Brain pericyte (primary cell): ENCODE results near the gene EME2.

Experiments
- DNase-seq: peaks from one replicate; pipeline ENCODE4 v3.0.0-alpha.2; 2012; ENCODE audit warnings: low read depth, low spot score

EME2 gene

DNA sequence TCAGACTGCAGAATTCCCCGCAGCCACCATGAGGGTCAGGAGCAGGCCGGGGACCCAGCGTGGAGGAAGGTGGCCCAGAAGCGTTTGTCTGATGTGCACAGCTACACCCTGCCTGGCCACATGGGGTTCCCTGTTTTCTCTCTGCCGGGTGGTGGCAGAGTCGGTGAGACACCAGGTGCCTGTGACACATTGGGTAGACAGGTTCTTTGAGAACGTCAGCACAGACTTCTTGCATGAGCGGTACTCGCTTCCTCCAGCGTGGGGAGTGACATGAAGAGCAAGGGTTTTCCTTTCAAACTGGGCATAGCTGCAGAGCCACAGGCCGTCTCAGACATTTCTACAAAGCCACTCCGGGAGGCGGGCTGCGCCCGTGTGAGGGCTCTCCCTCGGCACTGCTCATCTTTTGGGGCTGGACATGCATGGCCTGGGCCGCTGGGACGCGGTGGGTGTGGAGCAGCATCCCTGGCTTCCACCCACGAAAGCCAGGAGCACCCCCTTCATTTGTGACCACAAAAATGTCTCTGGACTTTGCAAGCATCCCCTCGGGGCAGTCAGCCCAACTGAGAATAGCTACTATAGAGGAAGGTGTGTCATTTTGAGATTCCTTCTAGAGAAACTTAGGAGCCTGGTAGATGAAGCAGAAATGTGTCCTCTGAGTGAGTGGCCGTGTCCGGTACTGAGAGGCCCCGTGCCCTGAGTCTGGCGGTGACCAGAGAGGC lies 27.3 kb upstream of the EME2 start:
- no peak for DNase-seq

DNA sequence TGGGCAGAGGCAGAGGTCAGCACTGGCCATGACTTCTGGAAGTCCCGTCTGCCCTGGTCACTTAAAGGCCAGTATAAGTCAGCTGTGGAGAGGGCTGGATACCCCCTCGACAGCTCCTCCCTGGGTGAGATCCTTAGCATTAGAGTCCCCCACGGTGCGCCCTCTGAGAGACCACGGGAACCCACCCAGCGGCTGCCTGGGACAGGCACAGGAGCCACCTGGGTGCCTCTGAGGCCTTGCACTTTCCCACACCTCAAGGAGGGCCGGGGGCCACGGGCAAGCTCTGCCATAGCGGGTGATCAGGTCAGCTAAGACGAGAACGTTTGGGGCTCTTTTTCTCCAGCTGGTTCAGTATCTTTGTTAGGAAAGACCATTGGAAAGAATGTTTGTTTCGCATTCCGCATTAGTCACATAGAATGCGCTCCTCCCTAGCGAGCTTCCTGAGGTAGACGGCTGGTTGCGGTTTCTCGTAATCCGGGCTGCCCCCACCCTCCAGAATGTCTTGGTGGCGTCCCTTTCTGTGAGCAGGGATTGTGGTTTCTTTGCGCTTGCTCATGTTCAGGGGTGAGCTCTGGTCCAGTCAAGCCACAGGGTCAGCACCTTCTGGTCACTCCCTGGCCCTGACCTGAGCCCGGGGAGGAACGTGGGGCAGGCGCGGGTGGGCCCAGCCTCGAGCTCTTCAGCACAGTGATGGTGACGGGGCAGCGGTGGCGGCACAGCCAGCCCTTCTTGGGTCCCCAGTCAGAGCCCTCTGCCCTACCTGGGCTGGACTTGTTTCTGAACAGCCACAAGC lies 26.5 kb upstream of the EME2 start:
- no peak for DNase-seq

DNA sequence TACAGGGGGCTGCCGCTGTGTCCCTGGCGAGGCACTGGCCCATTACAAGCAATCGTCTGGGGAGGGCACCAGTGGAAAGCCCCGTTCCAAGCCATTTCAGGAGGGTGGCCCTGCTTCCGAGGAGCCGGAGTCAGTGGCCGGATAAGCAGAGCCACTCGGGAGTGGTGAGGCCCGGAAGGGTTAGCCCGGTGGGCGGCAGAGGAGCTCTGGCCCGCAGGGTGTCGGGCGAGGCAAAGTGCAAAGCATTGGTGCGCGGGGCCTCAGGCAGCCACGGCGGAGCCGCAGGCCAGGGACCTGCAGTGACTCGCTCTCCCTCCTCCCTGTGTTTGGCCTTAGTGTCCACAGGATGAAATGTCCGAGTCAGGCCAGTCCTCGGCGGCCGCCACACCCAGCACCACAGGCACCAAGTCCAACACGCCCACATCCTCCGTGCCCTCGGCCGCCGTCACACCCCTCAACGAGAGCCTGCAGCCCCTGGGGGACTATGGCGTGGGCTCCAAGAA lies 25.9 kb upstream of the EME2 start:
- no peak for DNase-seq

DNA sequence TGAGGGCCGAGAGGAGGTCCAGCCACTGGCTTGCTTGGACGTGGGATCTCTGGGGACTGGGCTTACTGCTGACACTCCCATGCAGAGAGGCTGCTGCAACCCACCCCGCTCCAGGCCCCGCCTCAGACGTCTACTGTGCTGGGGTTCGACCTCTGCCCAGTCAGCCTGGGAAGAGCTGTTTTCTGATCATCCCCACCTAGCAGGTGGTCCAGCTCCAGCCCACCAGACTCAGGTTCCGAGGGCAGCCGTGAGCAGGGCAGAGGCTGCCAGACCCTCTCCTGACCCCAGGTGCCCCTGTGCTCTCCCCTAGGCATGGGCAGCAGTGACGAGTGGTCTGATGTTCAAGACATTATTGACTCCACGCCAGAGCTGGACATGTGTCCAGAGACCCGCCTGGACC lies 24.7 kb upstream of the EME2 start:
- DNase-seq, result no peak

DNA sequence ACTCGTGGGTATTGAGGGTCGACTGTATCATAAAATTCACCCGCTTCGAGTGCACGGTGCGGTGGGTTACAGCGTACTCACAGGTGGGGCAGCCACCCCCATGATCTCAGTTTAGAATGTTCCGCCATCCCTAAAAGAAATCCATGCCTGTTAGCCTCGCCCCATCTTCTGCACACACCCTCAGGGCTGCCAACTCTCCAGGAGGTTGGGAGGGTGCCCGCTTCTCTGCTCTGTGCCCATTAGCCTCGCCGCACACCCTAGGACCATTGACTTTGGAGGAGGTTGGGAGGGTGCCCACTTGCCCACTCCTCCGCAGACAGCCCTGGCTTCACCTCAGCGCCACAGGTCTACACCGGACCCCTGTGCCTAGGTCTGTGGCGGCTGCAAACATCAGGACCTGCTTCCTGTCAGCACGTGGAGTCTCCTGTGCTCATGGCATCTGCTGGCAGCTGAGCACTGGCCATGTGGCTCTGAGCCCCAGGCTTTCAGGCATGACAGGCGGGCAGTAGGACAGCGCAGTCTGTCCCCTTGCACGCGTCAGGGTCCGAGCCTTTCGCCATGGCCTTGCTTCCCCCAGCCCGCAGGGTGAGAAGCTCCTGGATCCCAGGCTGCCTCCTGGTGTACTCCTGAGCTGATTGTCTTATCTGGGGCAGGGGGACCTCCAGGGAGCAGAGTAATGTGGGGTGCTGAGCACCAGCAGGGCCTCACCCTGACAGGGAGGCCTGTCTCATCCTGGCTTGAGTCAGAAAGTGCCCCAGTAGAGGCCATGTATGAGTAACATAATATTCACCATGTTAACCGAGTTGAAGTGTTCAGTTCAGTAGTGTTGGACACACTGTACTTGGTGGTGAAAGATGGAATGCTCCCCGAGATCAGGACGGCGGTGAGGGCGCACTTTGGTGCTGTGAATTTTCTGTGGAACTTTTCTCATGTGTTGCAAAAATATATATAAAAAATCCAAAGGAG lies 23.2 kb upstream of the EME2 start:
- no peak for DNase-seq

DNA sequence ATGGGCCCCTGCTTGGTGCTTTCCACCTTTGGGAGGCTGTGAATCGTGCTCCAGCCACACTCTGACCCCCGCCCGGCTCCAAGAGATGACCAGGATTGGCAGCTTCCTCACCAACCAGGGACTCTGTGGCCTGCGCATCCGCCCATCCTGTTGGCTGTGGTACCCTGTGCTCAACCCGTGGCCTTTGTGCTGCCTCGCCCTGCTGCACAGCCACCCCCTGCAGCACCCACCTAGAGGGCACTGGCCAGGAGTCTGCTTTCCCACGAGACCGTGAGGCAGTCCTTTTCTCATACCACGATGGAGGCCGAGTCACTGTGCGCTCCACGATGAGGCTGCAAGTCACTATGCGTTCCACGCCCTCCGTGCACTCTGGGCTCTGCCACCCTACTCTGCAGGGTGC lies 20.7 kb upstream of the EME2 start:
- DNase-seq, result no peak

DNA sequence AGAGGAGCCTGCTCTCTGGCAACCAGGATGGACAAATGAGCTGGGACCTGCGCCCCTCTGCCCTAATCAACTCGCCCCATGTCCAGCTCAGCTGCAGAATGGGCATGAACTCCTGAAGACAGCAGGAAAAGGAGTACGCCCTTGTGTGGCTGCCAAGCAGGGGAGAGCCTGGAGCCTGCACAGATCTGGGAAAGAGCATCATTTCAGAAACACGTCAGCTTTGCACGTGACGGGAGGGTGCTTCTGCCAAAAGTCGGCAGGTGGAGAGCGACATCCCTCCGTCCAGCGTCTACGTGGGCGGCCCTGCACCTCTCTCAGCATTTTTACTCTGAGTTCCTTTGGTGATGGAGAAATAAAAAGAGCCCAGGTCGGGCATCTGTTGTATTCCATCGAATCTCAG lies 19.8 kb upstream of the EME2 start:
- DNase-seq, result no peak

DNA sequence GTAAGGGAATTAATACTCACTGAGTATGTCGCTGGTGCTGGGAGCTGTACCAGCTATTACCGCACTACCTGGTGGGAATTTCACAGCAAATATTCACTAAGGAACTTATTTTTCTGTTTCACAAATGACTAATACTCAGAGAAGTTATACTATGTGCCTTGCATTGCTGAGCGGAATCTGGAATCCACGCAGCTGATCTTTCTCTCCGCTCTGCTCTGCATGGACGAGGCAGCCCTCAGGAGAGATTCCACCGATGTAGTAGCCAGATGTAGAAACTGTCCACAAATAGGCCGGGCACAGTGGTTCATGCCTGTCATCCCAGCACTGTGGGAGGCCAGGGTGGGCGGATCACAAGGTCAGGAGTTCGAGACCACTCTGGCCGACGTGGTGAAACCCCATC lies 18.4 kb upstream of the EME2 start:
- no peak for DNase-seq

GRCh38 chr16:1757714-1758461 lies 14.7 kb upstream of the EME2 start:
- DNase-seq, result no peak

DNA sequence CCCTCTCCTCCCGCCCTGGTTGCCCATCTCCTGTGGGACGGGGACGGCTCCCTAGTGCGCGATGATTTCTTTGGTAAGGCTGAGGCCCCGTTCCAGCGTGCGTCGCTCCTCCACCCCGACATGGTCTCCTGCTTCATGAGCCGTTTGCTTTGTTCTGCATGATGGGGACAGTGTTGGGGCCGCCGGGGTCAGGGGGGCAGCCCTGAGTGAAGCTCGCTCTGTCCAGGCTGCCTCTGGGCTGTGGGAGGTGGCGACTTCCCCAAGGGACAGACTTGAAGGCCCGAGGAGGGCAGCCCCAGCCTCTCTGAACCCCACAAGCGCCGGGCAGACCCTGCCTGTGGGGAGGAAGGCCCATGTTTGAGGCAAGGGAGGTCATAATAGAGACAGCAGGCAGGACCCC lies 13.7 kb upstream of the EME2 start:
- no peak for DNase-seq

DNA sequence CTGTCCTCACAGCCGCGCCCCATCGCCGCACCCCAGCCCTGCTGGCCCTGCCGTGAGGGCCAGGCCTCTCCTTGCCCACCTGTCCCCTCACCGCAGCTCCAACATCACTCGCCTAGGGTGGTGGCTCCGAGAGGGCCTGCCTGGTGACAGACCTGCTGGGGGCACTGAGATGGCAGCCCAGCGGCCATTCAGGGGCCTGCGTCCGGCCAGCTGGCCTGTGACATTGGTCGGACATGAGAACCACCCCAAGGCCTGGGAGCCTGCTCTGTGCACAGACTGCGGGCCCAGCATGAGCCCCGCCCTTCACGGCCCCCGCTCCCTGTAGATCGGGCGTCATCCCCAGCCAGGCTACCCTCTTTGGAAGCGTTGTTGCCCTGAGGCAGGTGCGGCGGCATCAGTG lies 13.1 kb upstream of the EME2 start:
- no peak for DNase-seq

- no peak for DNase-seq
These were observed 11.7 kb upstream of the EME2 start for GRCh38 chr16:1760911-1761310.

DNA sequence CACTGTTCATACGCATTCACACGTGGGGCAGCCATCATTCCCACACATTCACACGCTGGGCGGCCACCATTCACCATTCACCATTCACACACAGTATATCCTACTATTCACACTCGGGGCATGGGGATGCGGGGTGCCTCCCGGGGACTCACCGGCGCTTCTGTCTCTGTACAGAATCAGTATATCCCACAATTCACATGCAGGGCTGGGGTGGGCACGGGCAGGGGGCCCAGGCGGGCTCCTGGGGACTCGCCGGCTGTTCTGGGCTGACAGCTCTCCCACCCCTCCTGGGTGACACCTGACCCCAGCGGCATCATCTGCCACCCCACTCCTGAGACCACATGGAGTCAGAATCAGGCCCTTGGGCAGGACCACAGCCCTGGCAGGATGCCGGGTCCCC lies 10.9 kb upstream of the EME2 start:
- no peak for DNase-seq

DNA sequence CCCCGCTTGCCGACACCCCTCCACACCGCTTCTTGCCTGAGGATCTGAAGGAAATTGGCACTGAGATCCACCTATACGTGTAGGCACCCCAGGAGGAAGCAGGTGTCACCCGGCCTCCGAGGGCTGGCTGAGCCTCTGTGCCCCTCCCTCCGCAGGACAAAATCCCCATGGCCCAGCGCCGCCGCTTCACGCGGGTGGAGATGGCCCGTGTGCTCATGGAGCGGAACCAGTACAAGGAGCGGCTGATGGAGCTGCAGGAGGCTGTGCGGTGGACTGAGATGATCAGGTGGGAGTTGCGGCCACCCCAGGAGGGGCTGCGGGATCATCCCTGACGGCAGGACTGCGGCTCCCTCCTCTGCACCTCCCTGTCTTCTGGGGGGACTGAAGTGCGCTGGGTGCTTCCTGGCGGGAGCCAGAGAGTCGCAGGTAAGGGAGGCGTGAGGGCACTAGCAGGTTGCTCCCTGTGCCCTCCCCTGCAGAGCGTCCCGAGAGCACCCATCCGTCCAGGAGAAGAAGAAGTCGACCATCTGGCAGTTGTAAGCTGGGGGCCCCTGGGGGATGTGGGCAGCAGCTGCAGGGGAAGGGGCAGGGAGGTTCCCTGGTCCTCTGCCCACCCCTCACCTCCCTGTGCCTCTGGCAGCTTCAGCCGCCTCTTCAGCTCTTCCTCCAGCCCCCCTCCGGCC lies 10.3 kb upstream of the EME2 start:
- no peak for DNase-seq

GRCh38 chr16:1762879-1763520 lies 9.6 kb upstream of the EME2 start:
- DNase-seq, result no peak

DNA sequence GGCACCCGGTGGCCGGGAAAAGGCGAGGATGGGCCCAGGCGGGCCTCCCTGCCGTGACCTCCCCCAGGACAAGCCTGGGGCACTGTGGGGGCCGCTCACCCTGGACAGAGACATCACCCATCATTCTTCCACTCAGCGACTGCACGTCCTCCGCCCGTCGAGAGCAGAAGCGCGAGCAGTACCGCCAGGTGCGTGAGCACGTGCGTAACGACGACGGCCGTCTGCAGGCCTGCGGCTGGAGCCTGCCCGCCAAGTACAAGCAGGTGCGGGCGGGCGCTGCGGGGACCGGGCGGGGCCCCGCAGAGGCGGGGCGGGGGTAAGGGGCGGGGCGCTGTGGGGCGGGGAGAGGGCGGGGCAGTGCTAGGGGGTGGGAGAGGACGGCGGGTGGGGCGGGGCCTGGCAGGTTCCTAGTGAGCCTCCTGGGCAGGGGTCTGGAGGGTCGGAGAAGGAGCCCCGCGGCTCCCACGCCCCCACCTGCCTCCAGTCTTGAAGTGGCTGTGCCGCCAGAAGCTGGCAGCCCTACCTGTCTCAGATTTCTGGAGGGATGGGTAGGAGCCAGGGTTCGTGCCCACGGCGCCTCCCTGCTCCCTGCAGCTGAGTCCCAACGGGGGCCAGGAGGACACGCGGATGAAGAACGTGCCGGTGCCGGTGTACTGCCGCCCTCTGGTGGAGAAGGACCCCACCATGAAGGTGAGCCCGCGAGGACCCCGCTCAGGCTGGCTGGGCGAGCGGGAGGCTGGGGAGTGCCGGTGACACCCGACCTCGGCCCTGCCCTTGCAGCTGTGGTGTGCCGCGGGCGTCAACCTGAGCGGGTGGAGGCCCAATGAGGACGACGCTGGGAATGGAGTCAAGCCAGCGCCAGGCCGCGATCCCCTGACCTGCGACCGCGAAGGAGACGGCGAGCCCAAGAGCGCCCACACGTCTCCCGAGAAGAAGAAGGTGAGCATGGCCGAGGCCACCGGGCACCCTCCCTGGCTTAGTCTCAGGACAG lies 8.8 kb upstream of the EME2 start:
- DNase-seq, result no peak

GRCh38 chr16:1764971-1765370 lies 7.6 kb upstream of the EME2 start:
- DNase-seq, result no peak

- no peak for DNase-seq
These were observed 6.8 kb upstream of the EME2 start for GRCh38 chr16:1765826-1766225.

DNA sequence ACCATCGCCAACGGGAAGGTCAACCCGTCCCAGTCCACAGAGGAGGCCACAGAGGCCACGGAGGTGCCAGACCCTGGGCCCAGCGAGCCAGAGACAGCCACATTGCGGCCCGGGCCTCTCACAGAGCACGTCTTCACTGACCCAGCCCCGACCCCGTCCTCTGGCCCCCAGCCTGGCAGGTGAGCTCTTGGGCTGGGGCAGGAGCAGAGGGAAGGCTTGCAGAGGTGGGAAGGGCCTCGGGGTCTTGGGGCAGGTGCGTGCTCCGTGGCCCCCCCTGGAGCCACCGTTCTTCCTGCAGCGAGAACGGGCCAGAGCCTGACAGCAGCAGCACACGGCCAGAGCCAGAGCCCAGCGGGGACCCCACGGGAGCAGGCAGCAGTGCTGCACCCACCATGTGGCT lies 6.4 kb upstream of the EME2 start:
- no peak for DNase-seq
